KMS-11 (cell line): ENCODE measurements around the gene GLIPR2.

Experiments
- H2AFZ ChIP-seq: fragments of 200-600 bp; sonication (generic); 2 replicates; pipeline ENCODE4 v1.6.1; 2016; ENCODE audit warnings: antibody characterized with exemption, mixed run types, low read depth
- H3K27ac ChIP-seq: fragments of 200-600 bp; sonication (generic); 2 replicates; pipeline ENCODE4 v1.6.1; 2016; ENCODE audit warnings: mild to moderate bottlenecking, mixed run types
- H3K27me3 ChIP-seq: fragments of 200-600 bp; sonication (generic); 2 replicates; pipeline ENCODE4 v1.6.1; 2017; ENCODE audit warnings: mild to moderate bottlenecking, low read depth, mixed run types, moderate library complexity; ENCODE audit not compliant: insufficient read depth
- H3K36me3 ChIP-seq: fragments of 200-600 bp; sonication (generic); 2 replicates; pipeline ENCODE4 v1.6.1; 2017; ENCODE audit warnings: mild to moderate bottlenecking, mixed run types; ENCODE audit not compliant: insufficient read depth
- H3K4me1 ChIP-seq: fragments of 200-600 bp; sonication (generic); 2 replicates; pipeline ENCODE4 v1.6.1; 2016; ENCODE audit warnings: mild to moderate bottlenecking, low read depth, mixed run types; ENCODE audit not compliant: poor library complexity, severe bottlenecking
- H3K4me2 ChIP-seq: fragments of 200-600 bp; sonication (generic); 2 replicates; pipeline ENCODE4 v1.7.0; 2016; ENCODE audit warnings: mild to moderate bottlenecking, mixed run types
- H3K4me3 ChIP-seq: fragments of 200-600 bp; sonication (generic); IDR thresholded peaks from 2 replicates; pipeline ENCODE4 v1.6.1; 2017; ENCODE audit warnings: low read depth, low read length, mixed read lengths; ENCODE audit not compliant: insufficient read depth
- H3K79me2 ChIP-seq: fragments of 200-600 bp; sonication (generic); 2 replicates; pipeline ENCODE4 v1.6.1; 2016; ENCODE audit warnings: low read depth, mixed run types; ENCODE audit not compliant: insufficient read depth
- H3K9ac ChIP-seq: fragments of 200-600 bp; sonication (generic); 2 replicates; pipeline ENCODE4 v1.6.1; 2016; ENCODE audit warnings: mild to moderate bottlenecking, mixed run types
- H4K20me1 ChIP-seq: fragments of 200-600 bp; sonication (generic); 2 replicates; pipeline ENCODE4 v1.6.1; 2016; ENCODE audit warnings: mild to moderate bottlenecking, mixed run types; ENCODE audit not compliant: insufficient read depth
- CTCF ChIP-seq: fragments of 200-600 bp; sonication (generic); conservative IDR thresholded peaks from 2 replicates; pipeline ENCODE4 v1.6.1; 2017; ENCODE audit warnings: low read depth, mild to moderate bottlenecking, antibody characterized with exemption, low read length, moderate library complexity, mixed read lengths

GLIPR2 gene

DNA sequence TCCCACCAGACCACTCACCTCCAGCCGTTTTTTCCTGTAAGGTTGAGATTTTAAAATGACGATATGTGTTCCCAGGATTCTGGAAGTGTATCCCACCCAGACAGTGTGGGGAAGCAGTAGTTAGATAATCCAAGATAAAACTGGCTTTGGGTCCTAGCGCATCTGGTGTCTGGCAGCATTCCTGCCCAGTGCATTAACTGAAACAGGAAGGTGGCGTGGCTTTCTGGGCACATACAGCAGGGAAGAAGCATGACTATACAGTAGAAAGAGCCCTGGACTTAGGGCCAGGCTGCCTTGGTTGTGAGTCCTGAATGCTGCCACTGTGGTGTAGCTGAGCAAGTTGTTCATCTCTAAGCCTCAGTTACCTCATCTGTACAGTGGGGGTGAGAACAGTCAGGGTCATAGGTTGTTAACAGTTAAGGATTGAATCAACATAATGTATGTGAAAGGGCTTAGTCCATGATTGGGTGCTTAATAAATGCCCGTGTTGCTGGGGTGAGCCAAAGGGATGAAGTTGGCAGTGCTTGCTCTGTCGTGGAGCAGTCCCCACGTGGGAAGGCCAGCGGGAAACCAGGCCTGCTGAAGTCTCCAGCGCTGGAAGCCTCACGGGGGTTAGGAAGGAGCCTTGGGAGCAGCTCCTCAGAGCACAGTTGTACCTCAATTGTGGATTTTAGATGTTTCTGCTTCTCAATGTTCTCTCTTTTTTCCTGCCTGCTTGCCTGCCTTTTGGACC is 72.2 kb downstream of the GLIPR2 start:
- no peak for TF ChIP-seq CTCF
- Histone ChIP-seq H4K20me1 (no peaks in the 10 kb centered on the region; the same call in 1 of the 2 replicates), H3K4me3 (no peak overlapping the region), H3K9ac (no peak overlapping the region), H3K4me1 (peaks cover 26% of the 10 kb centered on the region), H3K4me2 (no peak overlapping the region), H3K36me3 (peaks cover 12% of the 10 kb centered on the region; the same call in 1 of the 2 replicates), H3K27me3 (no peaks in the 10 kb centered on the region), H2AFZ (no peak overlapping the region), H3K27ac (no peak overlapping the region; the same call in 1 of the 2 replicates), H3K79me2 (peaks cover 29% of the 10 kb centered on the region; the same call in 1 of the 2 replicates)

DNA sequence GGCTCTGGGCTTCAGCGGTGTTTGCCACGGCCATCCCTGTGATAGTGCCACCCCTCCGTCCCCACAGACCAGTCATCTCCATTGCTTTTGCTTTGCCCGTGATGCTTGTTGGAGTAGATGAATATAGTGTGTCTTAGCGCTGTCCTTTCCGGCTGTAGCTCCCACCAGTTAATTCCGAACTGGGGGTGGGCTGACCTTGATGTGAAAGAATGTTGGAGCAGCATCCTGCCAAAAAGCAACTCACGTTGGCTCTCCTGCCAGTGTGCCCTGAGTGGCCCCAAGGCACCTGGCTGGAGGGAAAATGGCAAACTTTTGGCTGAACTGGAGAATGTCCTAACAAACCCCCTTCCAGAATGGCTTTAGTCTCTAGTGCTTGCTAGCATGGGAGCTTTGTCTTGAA is 74.2 kb downstream of the GLIPR2 start:
- H3K4me3 ChIP-seq, result no peak overlapping the region
- peaks cover 25% of the 10 kb centered on the region for H3K4me1 ChIP-seq
- no peak overlapping the region for H2AFZ ChIP-seq
- no peak overlapping the region for H3K4me2 ChIP-seq
- peaks cover 18% of the 10 kb centered on the region; the same call in 1 of the 2 replicates for H3K79me2 ChIP-seq
- no peaks in the 10 kb centered on the region for H3K27me3 ChIP-seq
- no peak overlapping the region for H3K9ac ChIP-seq
- TF ChIP-seq CTCF, result no peak
- H3K27ac ChIP-seq, result no peak overlapping the region
- no peaks in the 10 kb centered on the region; the same call in 1 of the 2 replicates for H4K20me1 ChIP-seq
- H3K36me3 ChIP-seq, result peaks cover 12% of the 10 kb centered on the region; the same call in 1 of the 2 replicates

GRCh38 chr9:36211510-36211909 is 75.0 kb downstream of the GLIPR2 start:
- peaks cover 18% of the 10 kb centered on the region; the same call in 1 of the 2 replicates for H3K79me2 ChIP-seq
- no peak overlapping the region for H3K4me3 ChIP-seq
- no peaks in the 10 kb centered on the region; the same call in 1 of the 2 replicates for H4K20me1 ChIP-seq

GRCh38 chr9:36213387-36213786 is 76.9 kb downstream of the GLIPR2 start:
- no peak overlapping the region for H3K4me3 ChIP-seq
- no peak overlapping the region for H3K9ac ChIP-seq
- H2AFZ ChIP-seq, result no peak overlapping the region
- no peaks in the 10 kb centered on the region; the same call in 1 of the 2 replicates for H4K20me1 ChIP-seq
- H3K27me3 ChIP-seq, result no peaks in the 10 kb centered on the region
- peaks cover 5% of the 10 kb centered on the region; the same call in 1 of the 2 replicates for H3K36me3 ChIP-seq
- TF ChIP-seq CTCF, result no peak
- H3K4me2 ChIP-seq, result no peak overlapping the region
- H3K27ac ChIP-seq, result no peak overlapping the region
- H3K4me1 ChIP-seq, result no peaks in the 10 kb centered on the region
- peaks cover 13% of the 10 kb centered on the region; the same call in 1 of the 2 replicates for H3K79me2 ChIP-seq

More at GRCh38 chr9:36211510-36211909, 75.0 kb downstream of the GLIPR2 start:
- H3K9ac ChIP-seq, result no peak overlapping the region
- peaks cover 5% of the 10 kb centered on the region; the same call in 1 of the 2 replicates for H3K36me3 ChIP-seq
- no peaks in the 10 kb centered on the region for H3K27me3 ChIP-seq
- no peak overlapping the region for H3K27ac ChIP-seq
- H3K4me1 ChIP-seq, result peaks cover 17% of the 10 kb centered on the region
- no peak for TF ChIP-seq CTCF
- no peak overlapping the region for H3K4me2 ChIP-seq
- no peak overlapping the region for H2AFZ ChIP-seq
